ENCODE results near the gene PI4KA. TPM values are rescaled to one million over a fixed set of nuclear protein-coding genes. Genes with fewer than 3 reads are reported as not detected.

PI4KA gene
- total RNA-seq, 2 donors from 2014 or later: 85.4 to 112 TPM

DNA sequence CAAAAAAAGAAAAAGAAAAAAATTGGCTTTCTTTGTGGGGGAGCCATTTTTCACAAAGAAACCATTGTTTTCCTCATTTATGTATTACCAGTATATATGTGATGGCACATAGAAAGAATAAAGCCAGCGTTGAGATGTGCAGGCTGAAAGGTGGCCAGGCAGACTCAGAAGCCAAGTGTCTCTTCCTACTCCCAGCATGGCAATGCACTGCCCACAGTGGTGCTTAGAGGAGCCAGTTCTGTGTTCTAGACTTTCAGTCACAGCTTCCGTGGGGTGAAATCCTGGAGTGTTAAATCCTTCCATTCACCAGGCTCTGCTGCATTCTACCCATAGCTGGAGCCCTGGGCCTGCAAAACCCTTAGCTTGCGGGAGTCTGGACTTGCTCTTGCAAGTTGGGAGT lies 19.1 kb upstream of the PI4KA start:
- no peak for TF ChIP-seq CTCF (IDR thresholded peaks at IDR 0.05)
- no peaks in the 10 kb centered on the region for H3K27me3 ChIP-seq (replicated peaks; ENCODE audit: insufficient read depth)
- peaks cover 22% of the 10 kb centered on the region for H3K36me3 ChIP-seq
- H3K27ac ChIP-seq: no peak overlapping the region
- no peaks in the 10 kb centered on the region for H3K4me1 ChIP-seq (ENCODE audit: control insufficient read depth in 1 of 2, low read depth in 2 of 2)
- no peak for ATAC-seq (ENCODE audit: insufficient number of reproducible peaks, low FRiP score, low read depth)
- no peak for DNase-seq (ENCODE audit: low spot score)
- H3K4me3 ChIP-seq: no peak overlapping the region
- no peaks in the 10 kb centered on the region for H3K9me3 ChIP-seq

DNA sequence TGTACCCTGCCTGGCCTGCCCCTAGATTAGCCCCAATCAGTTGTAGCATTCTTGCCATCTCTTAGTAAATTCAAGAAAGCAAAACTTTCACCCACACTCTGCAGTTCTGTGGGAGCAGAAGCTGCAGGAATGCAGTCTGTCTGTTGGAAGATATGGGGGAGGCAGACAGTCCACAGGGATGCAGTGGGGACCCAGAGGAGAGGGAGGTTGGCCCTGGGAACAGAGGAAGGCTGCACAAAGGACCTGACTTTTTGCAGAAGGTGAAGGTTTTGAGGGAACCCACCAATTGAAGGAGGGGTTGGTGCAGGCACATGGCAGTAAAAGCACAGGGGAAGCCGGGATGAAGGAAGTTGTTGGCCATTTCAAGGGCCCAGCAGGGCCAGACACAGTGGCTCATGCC lies 16.7 kb upstream of the PI4KA start:
- Histone ChIP-seq H3K4me1 (ENCODE audit: control insufficient read depth in 1 of 2, low read depth in 2 of 2) (no peaks in the 10 kb centered on the region), H3K4me3 (no peak overlapping the region), H3K36me3 (peaks cover 17% of the 10 kb centered on the region), H3K27ac (no peak overlapping the region), H3K9me3 (no peaks in the 10 kb centered on the region), H3K27me3 (replicated peaks; ENCODE audit: insufficient read depth) (no peaks in the 10 kb centered on the region)
- DNase-seq (ENCODE audit: low spot score) (no peak), ATAC-seq (ENCODE audit: insufficient number of reproducible peaks, low FRiP score, low read depth) (no peak)
- no peak for TF ChIP-seq CTCF (IDR thresholded peaks at IDR 0.05)

- ATAC-seq (ENCODE audit: insufficient number of reproducible peaks, low FRiP score, low read depth) (no peak), DNase-seq (ENCODE audit: low spot score) (no peak)
- Histone ChIP-seq H3K27me3 (replicated peaks; ENCODE audit: insufficient read depth) (no peaks in the 10 kb centered on the region), H3K36me3 (peaks cover 25% of the 10 kb centered on the region), H3K4me1 (ENCODE audit: control insufficient read depth in 1 of 2, low read depth in 2 of 2) (no peaks in the 10 kb centered on the region), H3K9me3 (no peaks in the 10 kb centered on the region), H3K27ac (no peak overlapping the region), H3K4me3 (no peak overlapping the region)
- no peak for TF ChIP-seq CTCF (IDR thresholded peaks at IDR 0.05)
Measured at GRCh38 chr22:20873214-20873613, 14.6 kb upstream of the PI4KA start.

GRCh38 chr22:20869234-20869633 lies 10.6 kb upstream of the PI4KA start:
- Histone ChIP-seq H3K4me1 (ENCODE audit: control insufficient read depth in 1 of 2, low read depth in 2 of 2) (peaks cover 0 to 14% of the 10 kb centered on the region in 2 donors), H3K27ac (no peak overlapping the region), H3K27me3 (replicated peaks; ENCODE audit: insufficient read depth) (no peaks in the 10 kb centered on the region), H3K9me3 (no peaks in the 10 kb centered on the region), H3K4me3 (no peak overlapping the region), H3K36me3 (peaks cover 17% of the 10 kb centered on the region)
- no peak for TF ChIP-seq CTCF (IDR thresholded peaks at IDR 0.05)
- DNase-seq (ENCODE audit: low spot score) (no peak), ATAC-seq (ENCODE audit: insufficient number of reproducible peaks, low FRiP score, low read depth) (no peak)

- Histone ChIP-seq H3K27ac (peak overlapping the region in 1 of 2 donors; percentile 24), H3K27me3 (replicated peaks; ENCODE audit: insufficient read depth) (no peaks in the 10 kb centered on the region), H3K36me3 (peaks cover 15% of the 10 kb centered on the region), H3K9me3 (no peaks in the 10 kb centered on the region), H3K4me3 (no peak overlapping the region), H3K4me1 (ENCODE audit: control insufficient read depth in 1 of 2, low read depth in 2 of 2) (peaks cover 0 to 14% of the 10 kb centered on the region in 2 donors)
- DNase-seq (ENCODE audit: low spot score) (no peak), ATAC-seq (ENCODE audit: insufficient number of reproducible peaks, low FRiP score, low read depth) (no peak)
- no peak for TF ChIP-seq CTCF (IDR thresholded peaks at IDR 0.05)
Measured at GRCh38 chr22:20868025-20868962, 9.7 kb upstream of the PI4KA start.
